MM.1S (cell line): ENCODE results near the gene MYH14.

Experiments
- DNase-seq: peaks from one replicate; pipeline ENCODE4 v3.0.0-alpha.2; 2015
- H2AFZ ChIP-seq: fragments of 300-600 bp; sonication (generic); 2 replicates; pipeline ENCODE4 v1.6.0; 2016; ENCODE audit warnings: antibody characterized with exemption, low read length
- H3F3A ChIP-seq: fragments of 300-600 bp; sonication (generic); 2 replicates; pipeline ENCODE4 v1.6.1; 2016; ENCODE audit warnings: mild to moderate bottlenecking, antibody characterized with exemption, low read length, moderate library complexity, mixed read lengths; ENCODE audit not compliant: insufficient read depth
- H3K27ac ChIP-seq: fragments of 300-600 bp; sonication (generic); 2 replicates; pipeline ENCODE4 v1.5.1; 2016; ENCODE audit warnings: mild to moderate bottlenecking, low read length
- H3K27me3 ChIP-seq: fragments of 300-600 bp; sonication (generic); replicated peaks from 2 replicates; pipeline ENCODE4 v1.6.0; 2016; ENCODE audit warnings: low read length; ENCODE audit not compliant: insufficient read depth
- H3K36me3 ChIP-seq: fragments of 300-600 bp; sonication (generic); replicated peaks from 2 replicates; pipeline ENCODE4 v1.6.1; 2016; ENCODE audit warnings: mild to moderate bottlenecking, low read length, mixed read lengths; ENCODE audit not compliant: insufficient read depth
- H3K4me1 ChIP-seq: fragments of 300-600 bp; sonication (generic); 2 replicates; pipeline ENCODE4 v1.6.1; 2016; ENCODE audit warnings: low read length, mixed read lengths
- H3K4me2 ChIP-seq: fragments of 300-600 bp; sonication (generic); 2 replicates; pipeline ENCODE4 v1.6.0; 2016; ENCODE audit warnings: low read depth, low read length
- H3K4me3 ChIP-seq: fragments of 300-600 bp; sonication (generic); 2 replicates; pipeline ENCODE4 v1.5.1; 2016; ENCODE audit warnings: low read length, mixed read lengths
- H3K79me2 ChIP-seq: fragments of 300-600 bp; sonication (generic); 2 replicates; pipeline ENCODE4 v1.6.1; 2016; ENCODE audit warnings: mixed run types, low read length, mixed read lengths
- H3K9ac ChIP-seq: fragments of 300-600 bp; sonication (generic); 2 replicates; pipeline ENCODE4 v1.6.1; 2016; ENCODE audit warnings: low read length, mixed read lengths
- H3K9me2 ChIP-seq: fragments of 300-600 bp; sonication (generic); replicated peaks from 2 replicates; pipeline ENCODE4 v1.6.1; 2016; ENCODE audit warnings: mild to moderate bottlenecking, low read length, mixed read lengths; ENCODE audit not compliant: insufficient read depth
- H3K9me3 ChIP-seq: fragments of 300-600 bp; sonication (generic); replicated peaks from 2 replicates; pipeline ENCODE4 v1.6.1; 2016; ENCODE audit warnings: mild to moderate bottlenecking, low read length, mixed read lengths; ENCODE audit not compliant: insufficient read depth
- H4K20me1 ChIP-seq: fragments of 300-600 bp; sonication (generic); 2 replicates; pipeline ENCODE4 v1.6.1; 2016; ENCODE audit warnings: mild to moderate bottlenecking, low read length, moderate library complexity, mixed read lengths; ENCODE audit not compliant: insufficient read depth
- CTCF ChIP-seq: fragments of 300-600 bp; sonication (generic); IDR thresholded peaks from 2 replicates; pipeline ENCODE4 v1.5.1; 2016; ENCODE audit warnings: antibody characterized with exemption, low read length, mixed read lengths
- EZH2 ChIP-seq: fragments of 300-600 bp; sonication (generic); optimal IDR thresholded peaks from 2 replicates; pipeline ENCODE3; 2017; ENCODE audit warnings: low read depth, mild to moderate bottlenecking, antibody characterized with exemption, low read length, mixed read lengths
- EZH2phosphoT487 ChIP-seq: fragments of 300-600 bp; sonication (generic); IDR thresholded peaks from 2 replicates; pipeline ENCODE4 v1.6.1; 2018; ENCODE audit warnings: antibody characterized with exemption, low read length

The MYH14 gene

GRCh38 chr19:50300814-50301606 lies 97.6 kb downstream of the MYH14 start:
- no peak overlapping the region for H3K27ac ChIP-seq
- no peaks in the 10 kb centered on the region for H3K36me3 ChIP-seq
- H3K9me3 ChIP-seq, result no peaks in the 10 kb centered on the region
- H2AFZ ChIP-seq, result no peak overlapping the region
- no peaks in the 10 kb centered on the region for H4K20me1 ChIP-seq
- no peak overlapping the region for H3K4me3 ChIP-seq
- no peak overlapping the region for H3K9ac ChIP-seq
- no peak overlapping the region for H3K4me2 ChIP-seq
- H3K27me3 ChIP-seq, result peaks cover 78% of the 10 kb centered on the region
- no peaks in the 10 kb centered on the region for H3K79me2 ChIP-seq
- no peaks in the 10 kb centered on the region for H3K9me2 ChIP-seq
- no peak for TF ChIP-seq CTCF
- no peak for TF ChIP-seq EZH2phosphoT487
- TF ChIP-seq EZH2, result no peak
- DNase-seq, result no peak
- H3F3A ChIP-seq, result no peaks in the 10 kb centered on the region
- no peaks in the 10 kb centered on the region for H3K4me1 ChIP-seq

GRCh38 chr19:50301607-50301971 lies 98.2 kb downstream of the MYH14 start:
- H3K9ac ChIP-seq, result no peak overlapping the region

GRCh38 chr19:50303558-50303957 lies 100.1 kb downstream of the MYH14 start:
- H3K4me3 ChIP-seq, result no peak overlapping the region
- H3K9me3 ChIP-seq, result no peaks in the 10 kb centered on the region
- no peak for DNase-seq
- H3K27me3 ChIP-seq, result peaks cover 80% of the 10 kb centered on the region
- H3K4me1 ChIP-seq, result no peaks in the 10 kb centered on the region
- H2AFZ ChIP-seq, result no peak overlapping the region
- H4K20me1 ChIP-seq, result no peaks in the 10 kb centered on the region
- no peak overlapping the region for H3K4me2 ChIP-seq
- no peaks in the 10 kb centered on the region for H3K36me3 ChIP-seq
- H3K27ac ChIP-seq, result no peak overlapping the region
- no peaks in the 10 kb centered on the region for H3F3A ChIP-seq
- no peak overlapping the region for H3K9ac ChIP-seq
- TF ChIP-seq EZH2phosphoT487 (no peak), CTCF (no peak), EZH2 (no peak)
- no peaks in the 10 kb centered on the region for H3K79me2 ChIP-seq
- no peaks in the 10 kb centered on the region for H3K9me2 ChIP-seq

More at GRCh38 chr19:50301607-50301971, 98.2 kb downstream of the MYH14 start:
- Histone ChIP-seq H4K20me1 (no peaks in the 10 kb centered on the region), H3K4me1 (no peaks in the 10 kb centered on the region), H3K9me3 (no peaks in the 10 kb centered on the region), H3K27me3 (peaks cover 78% of the 10 kb centered on the region), H3K27ac (no peak overlapping the region), H3K36me3 (no peaks in the 10 kb centered on the region), H3F3A (no peaks in the 10 kb centered on the region), H3K4me3 (no peak overlapping the region), H3K9me2 (no peaks in the 10 kb centered on the region), H2AFZ (no peak overlapping the region), H3K79me2 (no peaks in the 10 kb centered on the region), H3K4me2 (no peak overlapping the region)
- no peak for TF ChIP-seq CTCF
- no peak for TF ChIP-seq EZH2
- TF ChIP-seq EZH2phosphoT487, result no peak
- DNase-seq, result no peak
